ENCODE results near the gene PTPN4. TPM values are rescaled to one million over a fixed set of nuclear protein-coding genes. Genes with fewer than 3 reads are reported as not detected.

PTPN4 gene
- total and polyA plus RNA-seq, 10 of the 15 experiments (the other 5 are each of a cell fraction or from before 2014, with no cell fraction given) = 5.0 to 29.7 (median 23.7) TPM

- no peaks in the 10 kb centered on the region for H3K4me1 ChIP-seq (ENCODE audit: control insufficient read depth, insufficient read depth, low read length)
- TF ChIP-seq BCL3 (IDR thresholded peaks at IDR 0.05; ENCODE audit: borderline replicate concordance, insufficient read depth, low read depth, low read length, poor library complexity, severe bottlenecking) (no peak), TCF12 (IDR thresholded peaks at IDR 0.05; ENCODE audit: low read depth, low read length) (no peak), YY1 (IDR thresholded peaks at IDR 0.05; ENCODE audit: low read depth, low read length) (no peak), SRF (IDR thresholded peaks at IDR 0.05; ENCODE audit: low read depth in 2 of 2, low read length in 2 of 2) (no peak), GABPA (IDR thresholded peaks at IDR 0.05; ENCODE audit: low read depth) (no peak), POLR2AphosphoS2 (IDR thresholded peaks at IDR 0.05; ENCODE audit: low read depth, low read length) (no peak), KAT2A (conservative IDR thresholded peaks at IDR 0.05; ENCODE audit: control insufficient read depth, low read depth, low read length) (no peak), ZBTB33 (IDR thresholded peaks at IDR 0.05) (no peak), FOS (IDR thresholded peaks at IDR 0.05; ENCODE audit: borderline replicate concordance, extremely low read depth, insufficient read length) (no peak), EGR1 (IDR thresholded peaks at IDR 0.05; ENCODE audit: borderline replicate concordance in 1 of 2, low read depth in 2 of 2, low read length in 2 of 2) (no peak), BMI1 (IDR thresholded peaks at IDR 0.05; ENCODE audit: borderline replicate concordance) (no peak), IKZF1 (conservative IDR thresholded peaks at IDR 0.05) (no peak), RUNX3 (IDR thresholded peaks at IDR 0.05; ENCODE audit: low read length) (no peak)
- TF ChIP-seq, protein P1, sequence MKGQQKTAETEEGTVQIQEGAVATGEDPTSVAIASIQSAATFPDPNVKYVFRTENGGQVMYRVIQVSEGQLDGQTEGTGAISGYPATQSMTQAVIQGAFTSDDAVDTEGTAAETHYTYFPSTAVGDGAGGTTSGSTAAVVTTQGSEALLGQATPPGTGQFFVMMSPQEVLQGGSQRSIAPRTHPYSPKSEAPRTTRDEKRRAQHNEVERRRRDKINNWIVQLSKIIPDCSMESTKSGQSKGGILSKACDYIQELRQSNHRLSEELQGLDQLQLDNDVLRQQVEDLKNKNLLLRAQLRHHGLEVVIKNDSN (IDR thresholded peaks at IDR 0.05; ENCODE audit: borderline replicate concordance, extremely low read length, insufficient read depth, low read depth, low read length) = no peak
- BruUV-seq (replicated peaks) = no TSS peak
- ChIA-PET RAD21 (ENCODE audit: unreplicated experiment) (no interaction called here), CTCF (no interaction called here), SMC1A (ENCODE audit: uncharacterized antibody, unreplicated experiment) (interaction anchor here (1.2 kb wide), 1 partner anchor 9 kb away, joined by 3 read pairs; no protein-coding TSS in a partner anchor), POLR2A (no interaction called here)
- H2AFZ ChIP-seq (ENCODE audit: control insufficient read depth, low read depth, low read length) = no peak overlapping the region
- no peak overlapping the region for H3K4me3 ChIP-seq
- ATAC-seq = no peak
- no peak overlapping the region for H3K9ac ChIP-seq (ENCODE audit: control insufficient read depth, insufficient read depth, low read length)
- no peak overlapping the region for H3K4me2 ChIP-seq (ENCODE audit: control insufficient read depth, insufficient read depth)
- WGBS (ENCODE audit: insufficient coverage, insufficient replicate concordance, low lambda C conversion rate, missing lambda C conversion rate) = 86% methylated on average over 8 of the region's 8 CpGs
- H3K79me2 ChIP-seq (ENCODE audit: control insufficient read depth, insufficient read depth, low read length) = peaks cover 2% of the 10 kb centered on the region; the same call in 1 of the 2 replicates
- H3K27me3 ChIP-seq (replicated peaks in 1 of 2; ENCODE audit: control insufficient read depth in 2 of 2, insufficient read depth in 2 of 2, low read length in 1 of 2) = no peaks in the 10 kb centered on the region
- no peak for DNase-seq (ENCODE audit: low read depth, low spot score)
- no peak overlapping the region for H3K27ac ChIP-seq (ENCODE audit: control insufficient read depth, insufficient read depth)
- no peaks in the 10 kb centered on the region for H4K20me1 ChIP-seq (ENCODE audit: control insufficient read depth, insufficient read depth)
- intact Hi-C loops (cut with micrococcal nuclease; ENCODE audit: unreplicated experiment) = no loop called here
- peaks cover 0 to 9% of the 10 kb centered on the region in 2 experiments; a peak in 3 of 4 replicates for H3K36me3 ChIP-seq (ENCODE audit: control insufficient read depth in 2 of 2, insufficient read depth in 2 of 2, low read length in 1 of 2)
- no peak for FAIRE-seq
- in situ Hi-C loops (cut with MboI) = no loop called here
- peaks cover 24% of the 10 kb centered on the region for H3K9me3 ChIP-seq (replicated peaks; ENCODE audit: control insufficient read depth, insufficient read depth, low read length)
Measured at GRCh38 chr2:119792907-119793312, 33.2 kb downstream of the PTPN4 start.

All from GM12878 (cell line).